Central memory CD4-positive, alpha-beta T cell (primary cell): ENCODE results near the gene VSIG1.

Experiments used
- DNase-seq: peaks from one replicate; pipeline ENCODE4 v3.0.0; 2022
- total RNA-seq, 3 experiments: gene quantifications; one replicate each; lab custom pipeline; 2026; lab: John Stamatoyannopoulos, UW

Gene VSIG1
- 0.49 to 47.6 (median 28.4) reads per million in 3 experiments for total RNA-seq

DNA sequence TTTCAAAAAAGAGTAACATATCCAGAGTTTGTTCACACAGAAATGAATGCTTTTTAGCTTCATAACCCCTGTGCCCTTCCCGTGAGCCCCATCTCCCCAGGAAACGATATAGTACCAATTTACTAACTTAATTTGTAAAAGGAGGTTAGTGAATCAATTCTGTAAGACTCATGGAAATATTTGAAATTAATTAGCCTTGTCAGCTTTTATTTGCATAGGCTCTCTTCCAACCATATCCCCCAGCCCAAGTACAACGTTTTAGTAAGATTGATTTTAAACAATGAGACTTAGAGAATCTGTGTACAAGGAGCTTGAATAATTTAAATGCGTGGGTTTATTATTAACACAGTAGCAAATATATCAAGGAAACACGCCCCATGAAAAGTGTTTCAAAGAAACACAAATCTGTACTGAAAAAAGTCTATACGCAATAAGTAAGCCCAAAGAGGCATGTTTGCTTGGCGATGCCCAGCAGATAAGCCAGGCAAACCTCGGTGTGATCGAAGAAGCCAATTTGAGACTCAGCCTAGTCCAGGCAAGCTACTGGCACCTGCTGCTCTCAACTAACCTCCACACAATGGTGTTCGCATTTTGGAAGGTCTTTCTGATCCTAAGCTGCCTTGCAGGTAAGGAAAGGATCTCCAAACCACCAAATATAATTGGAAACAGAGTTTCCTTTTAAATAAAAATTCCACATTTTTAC is at the start of gene VSIG1:
Gene VSIG1, plus strand, starts transcription at position 512 of the 703 bp plus-strand sequence. Its CDS starts 66 bp downstream, at position 578.
- no peak for DNase-seq

GRCh38 chrX:107996124-107996523 is 48.7 kb upstream of the VSIG1 start:
- DNase-seq, result no peak

DNA sequence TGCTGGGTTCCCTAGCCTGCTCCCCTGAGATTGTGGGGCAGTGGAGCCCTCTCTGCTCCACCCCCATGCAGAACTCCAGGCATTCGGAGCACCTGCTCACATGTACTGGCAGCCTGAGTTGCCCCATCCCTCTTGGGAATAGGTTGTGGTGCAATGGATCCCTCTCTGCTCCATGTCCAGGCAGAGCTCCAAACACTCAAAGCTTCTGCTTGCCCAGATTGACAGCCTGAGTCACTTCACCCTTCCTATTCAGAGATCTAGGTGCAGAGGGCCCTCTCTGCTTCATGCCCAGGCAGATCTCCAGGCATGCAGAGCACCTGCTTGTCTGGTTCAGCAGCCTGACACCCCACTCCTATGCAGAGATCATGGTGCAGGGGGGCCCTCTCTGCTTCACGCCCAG is 44.1 kb upstream of the VSIG1 start:
- no peak for DNase-seq

DNA sequence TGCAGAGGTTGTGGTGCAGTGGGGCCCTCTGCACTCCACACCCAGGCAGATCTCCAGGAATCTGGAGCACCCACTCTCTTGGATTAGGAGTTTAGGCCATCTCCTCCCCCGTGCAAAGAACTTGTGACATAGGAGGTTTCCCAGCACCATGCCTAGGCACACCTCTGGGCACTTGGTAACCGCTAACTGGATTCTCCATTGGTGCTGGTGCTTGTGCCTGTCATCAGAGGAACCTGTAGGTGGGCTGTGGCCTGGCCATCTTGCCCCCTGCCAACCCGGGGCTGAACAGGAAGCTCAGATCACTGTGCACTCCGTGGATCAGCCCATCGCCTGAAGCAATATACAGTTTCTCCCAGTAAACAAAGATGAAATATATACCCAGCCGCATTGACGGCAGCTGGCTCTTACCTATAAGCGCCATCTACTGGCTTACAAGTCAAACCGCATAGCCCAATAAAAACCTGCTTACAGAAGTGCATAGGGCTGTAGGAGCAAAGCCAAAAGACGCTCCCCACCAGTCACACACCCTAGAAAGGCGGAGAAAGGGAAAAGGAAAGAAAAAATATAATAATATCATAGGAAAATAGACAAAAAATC is 43.5 kb upstream of the VSIG1 start:
- DNase-seq, result peak; percentile 57

- peak; percentile 84 for DNase-seq
These were observed 26.0 kb upstream of the VSIG1 start for GRCh38 chrX:108018656-108019381.

DNA sequence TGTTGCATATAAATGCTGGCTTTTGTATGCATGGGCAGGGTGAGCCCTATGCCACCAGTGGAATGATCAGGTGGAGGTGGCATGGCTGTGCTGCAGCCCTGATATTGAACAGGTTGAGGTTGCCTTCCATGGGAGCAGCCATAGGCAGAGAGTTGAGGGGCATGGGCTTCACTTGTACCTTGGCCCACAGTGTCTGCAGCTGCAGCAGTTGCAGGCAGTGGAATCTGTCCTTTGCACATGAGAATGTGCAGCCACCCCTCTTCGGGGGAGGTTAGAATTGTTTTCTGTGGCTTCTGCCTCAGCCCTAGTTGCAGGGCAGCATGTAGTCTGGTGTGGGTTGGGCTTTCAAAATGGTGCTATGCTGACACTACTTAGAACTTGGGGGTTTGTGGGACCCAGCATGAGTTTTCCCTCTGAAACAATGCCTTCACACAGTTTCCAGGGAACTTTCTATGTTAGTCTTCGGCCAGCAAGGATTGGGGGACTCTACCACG is 25.4 kb upstream of the VSIG1 start:
- no peak for DNase-seq

DNA sequence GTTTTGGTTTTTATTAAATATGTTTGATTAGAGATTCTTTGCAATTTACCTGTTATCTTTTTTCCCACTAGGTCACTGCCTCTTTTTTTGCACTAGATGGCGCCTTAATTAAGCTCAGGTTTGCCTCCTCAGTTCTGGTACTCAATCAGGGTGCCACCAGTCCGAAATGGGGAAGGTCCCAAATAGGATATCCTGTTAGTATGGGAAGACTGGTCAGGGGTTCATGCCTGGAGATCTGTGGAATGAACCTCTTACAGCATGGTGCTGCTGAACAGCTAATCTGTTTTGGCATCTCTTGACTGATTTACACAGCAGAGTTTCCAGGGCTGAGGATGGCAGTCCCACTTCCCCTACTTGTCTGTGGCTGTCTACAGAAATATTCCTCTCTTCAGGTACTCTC is 24.2 kb upstream of the VSIG1 start:
- peak; percentile 31 for DNase-seq

- DNase-seq, result no peak
These were observed 22.3 kb upstream of the VSIG1 start for GRCh38 chrX:108022491-108023089.

- no peak for DNase-seq
These were observed 19.5 kb upstream of the VSIG1 start for GRCh38 chrX:108025376-108025775.

DNA sequence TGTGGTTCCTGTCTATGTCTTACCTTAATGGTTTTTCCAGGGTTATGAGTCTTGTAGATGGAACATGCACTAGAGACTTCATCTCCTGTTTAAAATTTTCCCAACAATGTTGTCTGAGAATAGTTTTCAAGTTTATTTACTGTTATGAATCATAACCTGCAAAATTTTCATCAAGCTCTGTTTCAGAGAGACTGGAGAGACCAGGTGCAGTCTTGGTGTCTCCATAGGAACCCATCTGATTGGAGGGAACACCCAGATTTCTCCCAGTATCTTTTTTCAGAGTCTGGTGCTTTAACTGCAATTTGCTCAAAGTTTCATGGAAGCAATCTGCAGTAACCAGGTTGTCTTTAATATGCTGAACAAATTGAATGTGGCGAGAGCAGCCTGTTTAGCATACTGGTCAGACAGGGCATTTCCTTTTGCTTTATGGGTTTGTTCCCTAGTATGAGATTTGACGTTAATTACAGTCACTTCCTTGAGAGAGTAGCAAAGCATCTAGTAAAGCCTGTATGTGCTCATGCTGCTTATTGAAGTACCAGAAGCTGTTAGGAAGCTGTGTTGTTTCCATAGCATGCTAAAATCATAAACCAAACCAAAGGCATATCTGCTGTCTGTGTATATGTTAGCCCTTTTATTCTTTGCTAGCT is 18.8 kb upstream of the VSIG1 start:
- peak; percentile 46 for DNase-seq

DNA sequence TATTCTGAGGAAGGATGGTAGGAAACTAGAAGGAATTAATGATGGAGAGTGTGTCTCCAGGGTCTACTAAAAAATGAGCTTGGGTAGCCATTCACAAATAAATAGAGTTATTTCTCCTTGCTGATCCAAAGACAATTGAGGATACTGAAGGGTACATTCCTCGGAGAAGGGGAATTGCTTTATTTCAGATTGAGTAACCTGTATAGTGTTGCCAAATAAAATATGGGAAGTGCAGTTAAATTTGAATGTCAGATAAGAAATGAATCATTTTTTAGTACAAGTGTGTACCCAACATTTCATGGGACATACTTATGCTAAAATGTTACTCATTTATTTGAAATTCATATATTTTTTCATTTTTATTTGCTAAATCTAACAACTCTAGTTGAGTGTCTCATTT is 16.0 kb upstream of the VSIG1 start:
- no peak for DNase-seq

DNA sequence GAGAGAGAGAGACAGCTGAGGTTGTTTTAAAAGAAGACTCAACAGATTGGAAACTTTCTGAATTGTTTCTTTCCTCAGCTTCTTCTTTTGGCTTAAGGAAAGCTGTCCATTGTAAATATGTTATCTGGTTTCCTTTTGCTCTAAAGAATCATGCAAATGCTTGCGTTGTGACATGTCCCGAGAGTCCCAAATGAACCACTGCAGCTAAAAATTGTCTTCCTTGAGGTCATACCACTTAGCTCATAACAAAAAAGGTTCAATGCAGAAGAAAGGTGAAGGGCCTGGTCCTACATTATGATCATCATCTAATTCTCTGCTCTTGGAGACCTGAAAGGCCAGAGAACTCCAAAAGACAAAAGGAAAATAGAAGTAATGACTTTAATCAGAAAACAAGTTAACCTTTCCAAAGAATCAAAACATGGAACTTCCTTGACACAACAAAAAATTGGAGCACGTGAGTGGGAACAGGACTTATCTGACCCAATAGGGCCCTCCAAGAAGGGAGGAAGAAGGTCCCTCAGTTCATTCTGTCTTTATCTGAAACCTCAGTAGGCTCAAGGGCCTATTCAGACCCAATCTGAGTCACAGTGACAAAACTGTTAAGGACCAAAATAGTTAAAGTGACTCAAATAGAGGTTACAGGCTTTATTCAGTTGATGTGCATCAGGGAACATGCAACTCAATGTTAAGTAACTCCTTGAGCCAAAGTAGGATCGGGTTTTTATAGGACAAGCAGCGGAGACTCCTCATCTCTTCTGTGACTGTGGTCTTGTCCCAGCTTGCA is 14.7 kb upstream of the VSIG1 start:
- no peak for DNase-seq

DNA sequence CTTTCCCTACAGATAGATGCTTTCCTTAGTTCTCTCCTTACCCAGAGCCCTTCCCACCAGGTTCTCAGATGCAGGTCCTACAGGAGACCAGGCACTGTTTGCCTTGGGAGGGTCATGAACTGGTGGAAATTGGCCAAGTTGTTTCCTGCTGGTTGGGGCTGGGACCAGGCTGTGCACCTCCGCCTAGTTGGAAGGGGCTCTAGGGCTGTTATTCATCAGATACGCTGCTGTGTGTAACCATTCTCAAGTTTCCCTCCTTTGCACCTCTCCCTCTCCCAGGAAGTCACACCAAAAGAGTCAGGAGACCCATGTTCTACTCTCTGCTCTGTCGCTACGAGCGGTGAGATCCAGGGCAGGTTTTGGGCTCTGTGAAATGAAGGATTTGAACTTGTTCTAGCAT is 11.9 kb upstream of the VSIG1 start:
- no peak for DNase-seq

DNA sequence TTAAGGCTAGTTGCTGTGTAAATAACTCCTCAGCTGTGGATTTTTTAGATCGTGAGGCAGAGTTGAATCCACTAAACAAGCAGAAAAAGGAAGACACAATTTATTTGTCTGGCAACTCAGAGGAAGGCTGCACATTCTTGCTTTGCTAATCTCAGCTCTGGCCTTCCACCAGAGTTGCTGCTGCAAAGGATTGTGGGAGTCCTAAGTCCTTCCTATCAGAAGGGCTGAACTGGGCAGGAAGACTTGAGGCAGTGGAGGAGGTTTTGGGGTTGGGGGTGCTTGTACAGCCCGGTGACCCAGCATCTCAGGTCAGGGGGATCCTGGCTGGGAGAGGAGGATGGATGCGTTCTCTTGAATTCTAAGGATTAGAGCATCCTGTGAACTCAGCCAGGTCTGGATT is 11.0 kb upstream of the VSIG1 start:
- DNase-seq, result no peak

GRCh38 chrX:108034725-108035124 is 10.1 kb upstream of the VSIG1 start:
- DNase-seq, result no peak

- no peak for DNase-seq
These were observed 8.4 kb upstream of the VSIG1 start for GRCh38 chrX:108036298-108036973.

DNA sequence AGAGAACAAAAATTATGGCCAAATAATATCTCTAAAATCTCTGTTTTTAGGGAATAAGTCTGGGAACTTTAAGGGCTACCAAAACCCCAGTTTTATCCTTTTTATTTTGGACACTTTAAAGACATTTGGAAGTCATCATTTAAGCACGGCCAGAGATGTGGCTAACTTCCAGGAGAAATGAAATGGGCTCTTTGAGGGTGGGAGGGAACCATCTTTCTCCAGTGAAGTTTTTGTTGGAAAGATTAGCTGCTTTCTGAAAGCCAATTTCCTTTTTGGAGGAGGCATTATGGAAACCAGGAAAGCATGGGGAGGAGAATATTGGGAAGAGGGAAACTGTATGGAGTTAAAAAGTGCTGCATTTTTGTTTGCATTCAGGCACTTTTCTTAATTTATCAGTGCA is 4.8 kb downstream of the VSIG1 start:
- no peak for DNase-seq

DNA sequence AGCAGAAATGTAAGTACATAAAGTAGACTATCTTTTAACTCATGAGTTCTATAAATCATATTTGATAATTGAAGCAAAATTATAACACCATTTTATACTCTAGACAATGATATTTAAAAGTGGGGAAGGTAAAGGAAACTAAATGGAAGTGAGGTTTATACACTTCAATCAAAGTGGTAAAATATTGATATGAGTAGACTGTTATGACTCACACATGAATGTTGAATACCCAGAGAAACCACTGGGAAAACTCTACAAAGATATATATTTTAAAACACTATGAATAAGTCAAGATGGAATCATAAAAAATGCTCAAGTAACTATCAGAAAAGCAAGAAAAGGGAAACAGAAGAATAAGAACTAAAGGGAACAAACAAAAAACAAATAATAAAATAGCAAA is 8.4 kb downstream of the VSIG1 start:
- DNase-seq, result no peak

DNA sequence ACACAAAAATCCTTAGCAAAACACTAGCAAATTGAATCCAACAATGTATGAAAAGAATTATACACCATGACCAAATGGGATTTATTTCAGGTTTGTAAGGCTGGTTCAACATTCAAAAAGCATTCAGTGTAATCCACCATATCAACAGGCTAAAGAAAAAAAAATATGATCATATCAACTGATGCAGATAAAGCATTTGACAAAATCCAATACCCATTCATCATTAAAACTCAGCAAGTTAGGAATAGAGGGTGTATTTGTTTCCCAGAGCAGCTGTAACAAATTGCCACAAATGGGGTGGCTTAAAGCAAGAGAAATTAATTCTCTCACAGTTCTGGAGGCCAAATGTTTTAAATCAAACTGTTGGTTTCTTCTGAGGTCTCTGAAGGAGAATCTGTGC is 10.7 kb downstream of the VSIG1 start:
- DNase-seq, result no peak

GRCh38 chrX:108059801-108060200 is 14.9 kb downstream of the VSIG1 start:
- DNase-seq, result no peak

GRCh38 chrX:108064001-108064400 is 19.1 kb downstream of the VSIG1 start:
- DNase-seq, result no peak
